ENCODE measurements around the gene GNPNAT1.

GRCh38 chr14:52836063-52836462, 44.7 kb upstream of the GNPNAT1 start:
- TF ChIP-seq CTCF (IDR thresholded peaks at IDR 0.05) (no peak), EZH2phosphoT487 (IDR thresholded peaks at IDR 0.05) (no peak), EZH2 (IDR thresholded peaks at IDR 0.05) (no peak)

All from neural progenitor cell (in vitro differentiated cells).